Glutamatergic neuron (in vitro differentiated cells): ENCODE measurements around the gene FANCI. TPM values are rescaled to one million over a fixed set of nuclear protein-coding genes. Genes with fewer than 3 reads are reported as not detected.

Source experiments
- DNase-seq: peaks from one replicate; pipeline ENCODE4 v3.0.0; 2022
- H3K27ac Mint-ChIP-seq: one replicate; pipeline ENCODE4 v1.8.0; 2020; ENCODE audit warnings: mild to moderate bottlenecking, mixed read lengths, inconsistent platforms; ENCODE audit not compliant: unreplicated experiment
- H3K27me3 Mint-ChIP-seq: one replicate; pipeline ENCODE4 v1.8.0; 2020; ENCODE audit warnings: mild to moderate bottlenecking, moderate library complexity, mixed read lengths, inconsistent platforms; ENCODE audit not compliant: unreplicated experiment
- H3K36me3 Mint-ChIP-seq: one replicate; pipeline ENCODE4 v1.8.0; 2020; ENCODE audit warnings: mild to moderate bottlenecking, mixed read lengths, inconsistent platforms; ENCODE audit not compliant: unreplicated experiment
- H3K4me1 Mint-ChIP-seq: one replicate; pipeline ENCODE4 v1.8.0; 2020; ENCODE audit warnings: mild to moderate bottlenecking, low read depth, mixed read lengths, inconsistent platforms; ENCODE audit not compliant: unreplicated experiment
- H3K4me3 Mint-ChIP-seq: one replicate; pipeline ENCODE4 v1.8.0; 2020; ENCODE audit warnings: mild to moderate bottlenecking, mixed read lengths, inconsistent platforms; ENCODE audit not compliant: unreplicated experiment
- H3K9me3 Mint-ChIP-seq: one replicate; pipeline ENCODE4 v1.8.0; 2020; ENCODE audit warnings: mild to moderate bottlenecking, moderate library complexity, mixed read lengths, inconsistent platforms; ENCODE audit not compliant: unreplicated experiment
- total RNA-seq: library from RNA; stranded (reverse); fragmentation: NEBNext Ultra II Directional; extraction: Animal tissue kit (Norgen Biotek cat#: 25700); gene quantifications from one replicate; pipeline ENCODE4 v1.2.1, GENCODE V29; 2021; ENCODE audit not compliant: unreplicated experiment
- TF ChIP-seq, protein P1 (sequence below): fragments of 200-600 bp; sonication (generic); IDR thresholded peaks from one replicate; pipeline ENCODE4 v1.5.0; 2021; ENCODE audit not compliant: partially characterized antibody, unreplicated experiment

Gene FANCI
- total RNA-seq, 1 donor from 2014 or later: 15.8 TPM

DNA sequence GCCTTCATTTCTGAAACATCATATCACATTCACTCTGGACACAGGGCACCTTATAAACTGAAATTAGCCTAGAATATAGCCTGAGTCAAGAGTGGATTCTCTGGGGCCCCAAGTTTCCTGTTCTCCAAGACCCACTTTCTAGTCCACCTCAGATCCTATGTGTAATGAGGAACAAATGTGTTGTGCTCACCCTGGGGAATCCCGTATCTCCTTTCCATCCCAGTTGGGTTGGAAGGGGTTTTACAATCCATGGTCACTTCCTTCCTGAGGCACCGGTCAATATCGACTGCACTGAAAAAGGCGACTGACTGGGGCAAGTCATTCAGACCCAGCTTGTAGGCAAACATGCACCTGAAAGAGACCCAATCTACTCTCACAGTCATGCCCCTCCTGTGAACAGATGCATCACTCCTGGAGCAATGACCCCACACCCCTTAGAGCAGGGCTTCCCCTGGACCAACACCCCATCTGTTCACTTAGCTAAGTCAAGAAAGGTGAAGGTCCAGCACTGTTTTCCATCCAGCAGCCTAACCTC is 73.5 kb downstream of the FANCI start:
- no peaks in the 10 kb centered on the region for H3K4me1 Mint-ChIP-seq
- no peak for DNase-seq
- TF ChIP-seq, protein P1, sequence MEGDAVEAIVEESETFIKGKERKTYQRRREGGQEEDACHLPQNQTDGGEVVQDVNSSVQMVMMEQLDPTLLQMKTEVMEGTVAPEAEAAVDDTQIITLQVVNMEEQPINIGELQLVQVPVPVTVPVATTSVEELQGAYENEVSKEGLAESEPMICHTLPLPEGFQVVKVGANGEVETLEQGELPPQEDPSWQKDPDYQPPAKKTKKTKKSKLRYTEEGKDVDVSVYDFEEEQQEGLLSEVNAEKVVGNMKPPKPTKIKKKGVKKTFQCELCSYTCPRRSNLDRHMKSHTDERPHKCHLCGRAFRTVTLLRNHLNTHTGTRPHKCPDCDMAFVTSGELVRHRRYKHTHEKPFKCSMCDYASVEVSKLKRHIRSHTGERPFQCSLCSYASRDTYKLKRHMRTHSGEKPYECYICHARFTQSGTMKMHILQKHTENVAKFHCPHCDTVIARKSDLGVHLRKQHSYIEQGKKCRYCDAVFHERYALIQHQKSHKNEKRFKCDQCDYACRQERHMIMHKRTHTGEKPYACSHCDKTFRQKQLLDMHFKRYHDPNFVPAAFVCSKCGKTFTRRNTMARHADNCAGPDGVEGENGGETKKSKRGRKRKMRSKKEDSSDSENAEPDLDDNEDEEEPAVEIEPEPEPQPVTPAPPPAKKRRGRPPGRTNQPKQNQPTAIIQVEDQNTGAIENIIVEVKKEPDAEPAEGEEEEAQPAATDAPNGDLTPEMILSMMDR: no peak
- H3K4me3 Mint-ChIP-seq: no peak overlapping the region
- peaks cover 4% of the 10 kb centered on the region for H3K36me3 Mint-ChIP-seq
- H3K9me3 Mint-ChIP-seq: no peaks in the 10 kb centered on the region
- peaks cover 3% of the 10 kb centered on the region for H3K27me3 Mint-ChIP-seq
- H3K27ac Mint-ChIP-seq: no peak overlapping the region

DNA sequence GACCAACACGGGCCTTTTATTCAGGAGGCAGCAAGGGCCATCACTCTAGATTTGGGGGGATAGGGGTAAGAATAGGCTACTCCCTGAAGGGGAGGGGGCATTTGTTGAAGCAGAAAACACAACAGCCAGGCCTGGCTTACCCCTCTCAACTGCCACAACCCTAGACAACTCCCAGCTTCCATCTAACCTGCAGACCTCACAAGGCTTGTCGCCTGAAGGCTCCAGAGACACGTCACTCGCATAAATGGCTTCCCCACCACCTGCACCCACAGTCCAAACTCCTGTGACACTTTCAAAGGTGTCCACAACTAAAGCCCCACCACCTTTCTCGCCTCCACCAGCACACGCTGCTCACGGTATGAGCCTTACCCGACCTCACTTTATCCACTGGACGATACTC is 75.9 kb downstream of the FANCI start:
- TF ChIP-seq, protein P1: no peak
- Mint-ChIP-seq H3K9me3 (peaks cover 1% of the 10 kb centered on the region), H3K27me3 (peaks cover 4% of the 10 kb centered on the region), H3K36me3 (peaks cover 14% of the 10 kb centered on the region), H3K4me1 (no peaks in the 10 kb centered on the region), H3K27ac (no peak overlapping the region), H3K4me3 (no peak overlapping the region)
- DNase-seq: no peak

DNA sequence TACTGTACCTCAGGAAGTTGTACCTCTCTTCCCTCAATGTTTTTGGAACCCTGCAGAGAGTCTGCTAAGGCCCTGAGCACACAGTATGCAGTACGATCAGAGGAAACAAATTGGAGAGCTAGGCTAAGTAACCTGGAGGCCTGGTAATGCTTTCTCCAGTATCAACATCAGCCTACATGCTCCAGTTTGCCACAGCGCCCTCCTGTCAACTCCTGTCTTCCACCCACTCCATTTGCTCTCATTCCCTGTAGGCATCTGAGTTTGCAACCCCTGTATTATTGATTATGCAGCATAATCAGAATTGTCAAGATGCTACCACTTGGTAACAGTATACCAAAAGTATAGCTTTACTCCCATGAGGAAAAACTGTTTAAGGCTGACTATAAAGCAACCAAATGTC is 76.4 kb downstream of the FANCI start:
- TF ChIP-seq, protein P1: no peak
- H3K36me3 Mint-ChIP-seq: peaks cover 18% of the 10 kb centered on the region
- peaks cover 4% of the 10 kb centered on the region for H3K27me3 Mint-ChIP-seq
- DNase-seq: no peak
- H3K27ac Mint-ChIP-seq: no peak overlapping the region
- H3K9me3 Mint-ChIP-seq: peaks cover 1% of the 10 kb centered on the region
- no peaks in the 10 kb centered on the region for H3K4me1 Mint-ChIP-seq
- no peak overlapping the region for H3K4me3 Mint-ChIP-seq

DNA sequence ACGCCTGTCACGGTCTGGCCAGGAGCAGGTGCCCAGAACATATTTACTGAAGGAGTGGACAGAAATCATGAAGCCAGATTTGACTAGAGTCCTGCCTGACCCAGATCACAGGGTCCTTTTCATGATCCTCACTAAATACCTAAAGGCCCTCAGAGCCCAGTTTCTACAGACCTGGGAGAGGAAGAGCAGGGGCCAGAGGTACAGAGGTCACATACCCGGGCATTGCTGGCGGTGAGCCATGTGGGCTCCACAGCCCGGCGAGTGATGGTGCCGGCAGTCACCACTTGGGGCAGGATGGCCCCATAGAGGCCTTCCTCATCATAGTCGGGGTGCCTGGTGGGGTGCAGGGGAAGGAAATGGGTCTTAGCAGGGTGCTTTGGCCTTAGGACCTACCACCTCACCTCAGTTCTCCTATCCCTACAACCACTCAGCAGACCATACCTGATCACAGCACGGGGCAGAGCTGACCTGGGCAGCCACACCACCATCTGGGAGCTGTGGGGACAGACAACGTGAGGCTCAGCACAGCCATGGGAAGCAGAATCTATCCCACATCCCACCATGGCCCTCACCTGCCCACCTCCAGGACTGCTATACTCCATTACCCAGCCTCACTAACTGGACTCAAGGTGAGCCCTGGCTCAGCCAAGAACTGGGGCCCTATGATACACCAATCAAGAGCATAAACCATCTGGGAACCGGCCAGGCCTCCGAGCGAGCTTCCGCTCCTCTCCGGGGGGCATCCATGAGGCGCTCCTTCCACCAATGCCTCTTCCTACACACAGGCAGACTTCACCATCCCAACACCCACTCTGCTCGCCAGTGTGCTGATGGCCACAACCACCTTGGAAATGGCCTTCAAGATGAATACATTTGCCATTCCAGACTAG is 78.0 kb downstream of the FANCI start:
- no peak for DNase-seq
- Mint-ChIP-seq H3K9me3 (peaks cover 1% of the 10 kb centered on the region), H3K27me3 (peaks cover 4% of the 10 kb centered on the region), H3K36me3 (peaks cover 18% of the 10 kb centered on the region), H3K27ac (no peak overlapping the region), H3K4me3 (no peak overlapping the region), H3K4me1 (no peaks in the 10 kb centered on the region)
- TF ChIP-seq, protein P1: no peak

DNA sequence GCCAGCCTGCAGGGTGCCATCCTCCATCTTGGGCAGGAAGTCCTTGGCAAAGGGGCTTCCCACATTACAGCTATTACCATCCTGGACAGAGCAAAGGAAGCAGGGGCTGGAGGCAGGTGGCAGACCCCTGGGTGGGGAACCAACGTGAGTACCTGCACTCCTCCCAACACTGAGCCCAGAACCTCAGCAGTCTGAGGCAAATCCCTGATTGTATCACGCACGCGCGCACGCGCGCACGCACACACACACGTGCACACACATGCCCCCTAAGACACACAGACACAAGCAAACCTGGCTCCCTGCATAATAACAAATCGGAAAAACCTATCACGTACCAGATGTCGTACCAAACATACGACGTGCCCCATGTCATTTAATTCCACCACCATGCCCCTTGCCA is 79.0 kb downstream of the FANCI start:
- Mint-ChIP-seq H3K27me3 (peaks cover 6% of the 10 kb centered on the region), H3K4me1 (no peaks in the 10 kb centered on the region), H3K9me3 (peaks cover 1% of the 10 kb centered on the region), H3K36me3 (peaks cover 18% of the 10 kb centered on the region), H3K4me3 (no peak overlapping the region), H3K27ac (peak overlapping the region; percentile 68)
- TF ChIP-seq, protein P1: no peak
- DNase-seq: no peak
